Limb (tissue), 2 donors: ENCODE results near the gene OR2A2.

Experiments used
- DNase-seq, 2 donors: peaks; one replicate each; pipeline ENCODE4 v3.0.0-alpha.2; 2016; ENCODE audit errors: extremely low spot score in 2 of 2

Gene OR2A2

GRCh38 chr7:144137501-144137900 is 28.1 kb downstream of the OR2A2 start:
- no peak for DNase-seq

- DNase-seq = no peak
Measured at GRCh38 chr7:144142187-144142586, 32.8 kb downstream of the OR2A2 start.

- DNase-seq = no peak
Measured at GRCh38 chr7:144144426-144144825, 35.0 kb downstream of the OR2A2 start.

- no peak for DNase-seq
Measured at GRCh38 chr7:144148224-144148827, 38.9 kb downstream of the OR2A2 start.

- DNase-seq = no peak
Measured at GRCh38 chr7:144158861-144159260, 49.5 kb downstream of the OR2A2 start.
